Kidney (tissue), 14 donors: ENCODE data around the gene NAP1L4. TPM values are rescaled to one million over a fixed set of nuclear protein-coding genes. Genes with fewer than 3 reads are reported as not detected.

Experiments
- DNase-seq, 5 donors: peaks; one replicate each; pipeline ENCODE4 v3.0.0-alpha.2; 2013 to 2020
- FAIRE-seq: peaks from 2 replicates; lab custom pipeline; 2012; peaks lifted over from hg19 to GRCh38; lab: Jason Lieb, UNC
- H3K27ac ChIP-seq, 2 donors: one replicate each; pipeline ENCODE4 v1.7.0; 2013; ENCODE audit warnings: low read depth in 2 of 2, low read length in 2 of 2, inconsistent platforms in 1 of 2
- H3K27me3 ChIP-seq: one replicate; pipeline ENCODE4 v1.7.1; 2013; ENCODE audit warnings: low read length, inconsistent platforms; ENCODE audit not compliant: control insufficient read depth, insufficient read depth
- H3K36me3 ChIP-seq, 3 donors: one replicate each; pipeline versions ENCODE4 v1.7.0 to v1.7.1; 2013; ENCODE audit warnings: low read length in 3 of 3, control low read depth in 1 of 3, inconsistent platforms in 1 of 3; ENCODE audit not compliant: insufficient read depth in 3 of 3, control insufficient read depth in 2 of 3
- H3K4me1 ChIP-seq, 3 donors: one replicate each; pipeline versions ENCODE4 v1.7.0 to v1.7.1; 2013; ENCODE audit warnings: low read length in 3 of 3, inconsistent platforms in 1 of 3, low read depth in 1 of 3; ENCODE audit not compliant: control insufficient read depth in 2 of 3, insufficient read depth in 2 of 3
- H3K4me3 ChIP-seq, 3 donors: one replicate each; pipeline versions ENCODE4 v1.7.0 to v1.8.1; 2013; ENCODE audit warnings: low read length in 3 of 3, control low read depth in 1 of 3, inconsistent platforms in 1 of 3
- H3K9ac ChIP-seq, 3 donors: one replicate each; pipeline versions ENCODE4 v1.7.0 to v1.7.1; 2013; ENCODE audit warnings: low read length in 3 of 3, control low read depth in 1 of 3, inconsistent platforms in 1 of 3
- H3K9me3 ChIP-seq, 3 donors: one replicate each; pipeline versions ENCODE4 v1.7.0 to v1.7.1; 2013; ENCODE audit warnings: low read length in 3 of 3, control low read depth in 1 of 3, inconsistent platforms in 1 of 3; ENCODE audit not compliant: control insufficient read depth in 2 of 3, insufficient read depth in 1 of 3
- CTCF ChIP-seq: IDR thresholded peaks from 3 replicates; pipeline ENCODE4 v1.5.1; 2012; ENCODE audit warnings: mild to moderate bottlenecking, moderate library complexity, borderline replicate concordance; ENCODE audit not compliant: insufficient read depth; ENCODE audit errors: extremely low read depth
- intact Hi-C: fragments of 100-400 bp; cut with DNase I; formaldehyde crosslinking; loops from one replicate; pipeline ENCODE4 v1.11.1; 2022
- polyA plus RNA-seq: library from polyadenylated mRNA; stranded (reverse); fragments of 350-450 nt; fragmentation: Illumina TruSeq; extraction: RNeasy Lipid Tissue Mini Kit (QIAGEN cat#74804); gene quantifications from one replicate; pipeline ENCODE4 v1.2.3, GENCODE V29; 2014; ENCODE audit warnings: low read depth, low replicate concordance; ENCODE audit not compliant: insufficient read depth
- total RNA-seq: library from RNA; stranded (reverse); fragmentation: NEBNext Ultra II Directional; extraction: Animal tissue kit (Norgen Biotek cat#: 25700); gene quantifications from one replicate; pipeline ENCODE4 v1.2.1, GENCODE V29; 2021
- donor health status: control.
- donor health status: control.
- donor health status: control.
- donor health status: control.
- donor health status: control.
- donor health status: DM: yes; HTN: yes; CAD: no.
- donor health status: Normal renal cell carcinoma (clear cell type).

NAP1L4 gene
- total and polyA plus RNA-seq, 2 donors from 2014 or later, result 120 to 133 TPM

DNA sequence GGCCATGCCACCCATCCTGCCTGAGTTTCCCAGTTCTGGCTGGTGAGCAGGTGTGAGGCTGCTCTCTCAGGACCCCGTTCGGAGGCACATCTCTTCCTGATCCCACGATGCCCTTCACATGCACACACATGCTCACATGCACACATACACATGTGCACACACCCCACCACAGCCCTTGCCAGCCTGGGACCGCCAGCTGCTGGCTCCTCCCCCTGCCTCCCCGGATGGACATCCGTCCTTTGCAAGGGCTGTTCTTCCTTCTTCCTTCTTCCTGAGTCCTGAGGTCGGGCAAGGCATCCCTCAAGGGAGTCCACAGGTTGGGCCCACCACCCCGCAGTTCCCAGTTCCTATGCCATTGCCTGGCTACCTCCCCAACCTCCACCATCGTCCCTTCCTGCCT lies 96.1 kb downstream of the NAP1L4 start:
- Histone ChIP-seq H3K9me3 (no peaks in the 10 kb centered on the region), H3K27me3 (no peaks in the 10 kb centered on the region), H3K4me3 (no peak overlapping the region), H3K27ac (no peak overlapping the region), H3K4me1 (peaks cover 0 to 25% (median 9%) of the 10 kb centered on the region in 3 donors), H3K36me3 (no peaks in the 10 kb centered on the region), H3K9ac (no peak overlapping the region)
- no peak for FAIRE-seq
- TF ChIP-seq CTCF, result no peak
- intact Hi-C loops, result no loop called here
- no peak for DNase-seq

Other genes with a start within 250 kb of the NAP1L4 start
- gene CDKN1C, start 106.6 kb downstream of the NAP1L4 start, total RNA-seq, result 54.8 TPM
- 192 TPM for gene CDKN1C, start 106.6 kb downstream of the NAP1L4 start, polyA plus RNA-seq
- 19.7 TPM for gene PHLDA2, start 62.9 kb downstream of the NAP1L4 start, total RNA-seq
- 9.0 TPM for gene PHLDA2, start 62.9 kb downstream of the NAP1L4 start, polyA plus RNA-seq
- gene CARS1, start 65.1 kb upstream of the NAP1L4 start, total RNA-seq, result 49.5 TPM
- 26.5 TPM for gene CARS1, start 65.1 kb upstream of the NAP1L4 start, polyA plus RNA-seq
- 63.0 TPM for gene OSBPL5, start 173.0 kb upstream of the NAP1L4 start, total RNA-seq
- gene OSBPL5, start 173.0 kb upstream of the NAP1L4 start, polyA plus RNA-seq, result 8.5 TPM
- gene MRGPRG, start 226.5 kb upstream of the NAP1L4 start, total RNA-seq, result not detected
- gene MRGPRG, start 226.5 kb upstream of the NAP1L4 start, polyA plus RNA-seq, result not detected
- 0.22 TPM for gene MRGPRE, start 240.1 kb upstream of the NAP1L4 start, total RNA-seq
- not detected for gene MRGPRE, start 240.1 kb upstream of the NAP1L4 start, polyA plus RNA-seq